HepG2 (cell line): ENCODE data around the gene CHTF18. TPM values are rescaled to one million over a fixed set of nuclear protein-coding genes. Genes with fewer than 3 reads are reported as not detected.

Experiments used
- ATAC-seq: fragments of 200-7000 bp; cut with Tn5 transposase; 3 replicates; pipeline ENCODE4 v1.9.1; 2020; ENCODE audit warnings: mild to moderate bottlenecking, moderate library complexity
- BruUV-seq: library from RNA; stranded (reverse); fragments of 400-500 nt; replicated peaks from 2 replicates; lab custom pipeline; 2021; lab: Mats Ljungman, UMichigan
- CTCF ChIA-PET: fragments of 300-600 bp; formaldehyde crosslinking; extraction: SDS; loops from one replicate; lab custom pipeline; 2021; ENCODE audit warnings: low total read pairs, inconsistent platforms, low intra/inter-chr PET ratio; lab: Yijun Ruan, JAX
- POLR2A ChIA-PET: fragments of 350-600 bp; sonication (Branson Sonifier 250); formaldehyde crosslinking; loops from one replicate; lab custom pipeline; 2020; ENCODE audit warnings: antibody characterized with exemption, inconsistent platforms; lab: Yijun Ruan, JAX
- DNase-seq: peaks from one replicate; pipeline ENCODE4 v3.0.0-alpha.2; 2015; ENCODE audit warnings: low spot score
- FAIRE-seq: peaks from 3 replicates; lab custom pipeline; 2011; peaks lifted over from hg19 to GRCh38; lab: Jason Lieb, UNC
- H2AFZ ChIP-seq: one replicate; pipeline ENCODE4 v1.6.1; 2011; ENCODE audit warnings: low read length, inconsistent platforms
- H3K27ac ChIP-seq: fragments of 300-600 bp; 3 replicates; pipeline ENCODE4 v1.8.0; 2011; ENCODE audit warnings: mixed run types, mild to moderate bottlenecking, mixed read lengths, low read length, inconsistent platforms; ENCODE audit not compliant: insufficient read depth; ENCODE audit errors: extremely low read length
- H3K27me3 ChIP-seq, 2 experiments: fragments of 200-600 bp in 1 of 2; 2 replicates in 1 of 2; 3 replicates in 1 of 2; pipeline versions ENCODE4 v1.6.0 to v1.8.0; 2011; ENCODE audit warnings: low read length in 2 of 2, mild to moderate bottlenecking in 2 of 2, moderate library complexity in 2 of 2, inconsistent platforms in 1 of 2; ENCODE audit not compliant: insufficient read depth in 2 of 2, control insufficient read depth in 1 of 2
- H3K36me3 ChIP-seq, 2 experiments: fragments of 200-600 bp in 1 of 2; replicated peaks in 1 of 2; 2 replicates in 1 of 2; 3 replicates in 1 of 2; pipeline versions ENCODE4 v1.5.1 to v1.8.0; 2011; ENCODE audit warnings: low read length in 2 of 2, inconsistent platforms in 1 of 2; ENCODE audit not compliant: insufficient read depth in 2 of 2, control insufficient read depth in 1 of 2
- H3K4me1 ChIP-seq: 2 replicates; pipeline ENCODE4 v1.5.1; 2012; ENCODE audit warnings: low read length, inconsistent platforms; ENCODE audit not compliant: insufficient read depth
- H3K4me2 ChIP-seq: 2 replicates; pipeline ENCODE4 v1.6.0; 2011; ENCODE audit warnings: low read depth, low read length, inconsistent platforms
- H3K4me3 ChIP-seq, 3 experiments: fragments of 200-600 bp in 1 of 3; sonication (generic), shearing (Covaris generic) in 1 of 3; replicated peaks in 1 of 3; 2 replicates each; pipeline ENCODE4 v1.5.1; 2011 to 2016; ENCODE audit warnings: low read length in 3 of 3, inconsistent platforms in 2 of 3, low read depth in 2 of 3, mild to moderate bottlenecking in 2 of 3, control low read depth in 1 of 3, mixed read lengths in 1 of 3; ENCODE audit not compliant: insufficient read depth in 1 of 3
- H3K79me2 ChIP-seq: one replicate; pipeline ENCODE4 v1.6.1; 2011; ENCODE audit warnings: low read length, inconsistent platforms; ENCODE audit not compliant: insufficient read depth
- H3K9ac ChIP-seq: 2 replicates; pipeline ENCODE4 v1.6.0; 2011; ENCODE audit warnings: mild to moderate bottlenecking, low read depth, low read length, inconsistent platforms; ENCODE audit not compliant: insufficient read depth
- H3K9me3 ChIP-seq: 2 replicates; pipeline ENCODE4 v1.5.1; 2012; ENCODE audit warnings: mild to moderate bottlenecking, low read length
- H4K20me1 ChIP-seq: 2 replicates; pipeline ENCODE4 v1.6.0; 2011; ENCODE audit warnings: inconsistent platforms, mild to moderate bottlenecking, low read length, moderate library complexity; ENCODE audit not compliant: insufficient read depth
- ATF3 ChIP-seq: sonication (generic); formaldehyde crosslinking; IDR thresholded peaks from 2 replicates; pipeline ENCODE4 v1.4.0; 2020; ENCODE audit warnings: missing genetic modification reagents
- KDM4B ChIP-seq: sonication (generic); formaldehyde crosslinking; IDR thresholded peaks from 2 replicates; pipeline ENCODE4 v1.4.0; 2020; ENCODE audit warnings: missing genetic modification reagents
- KDM5B ChIP-seq: sonication (generic); formaldehyde crosslinking; IDR thresholded peaks from 2 replicates; pipeline ENCODE4 v1.4.0; 2020; ENCODE audit warnings: missing genetic modification reagents, mild to moderate bottlenecking, borderline replicate concordance
- MLX ChIP-seq: IDR thresholded peaks from 2 replicates; pipeline ENCODE4 v1.6.1; 2016
- PHF5A ChIP-seq: IDR thresholded peaks from one replicate; pipeline ENCODE4 v1.6.1; 2018; ENCODE audit warnings: low read depth, missing genetic modification reagents; ENCODE audit not compliant: unreplicated experiment
- RAD51 ChIP-seq: fragments of 450-650 bp; IDR thresholded peaks from 2 replicates; pipeline ENCODE4 v1.6.1; 2016; ENCODE audit warnings: borderline replicate concordance
- TFAP4 ChIP-seq: sonication (generic); IDR thresholded peaks from 2 replicates; pipeline ENCODE4 v1.6.1; 2016; ENCODE audit warnings: low read depth, borderline replicate concordance
- USF2 ChIP-seq, 2 experiments: sonication (generic) in 1 of 2; formaldehyde crosslinking in 1 of 2; IDR thresholded peaks; 2 replicates each; pipeline versions ENCODE4 v1.5.1 to v1.6.1; 2011 to 2020; ENCODE audit warnings: borderline replicate concordance in 1 of 2, low read depth in 1 of 2, low read length in 1 of 2, mild to moderate bottlenecking in 1 of 2, missing genetic modification reagents in 1 of 2, moderate library complexity in 1 of 2
- ZNF24 ChIP-seq: fragments of 450-650 bp; IDR thresholded peaks from 2 replicates; pipeline ENCODE4 v1.6.1; 2017; ENCODE audit warnings: antibody characterized with exemption, mild to moderate bottlenecking
- ZNF703 ChIP-seq: sonication (generic); formaldehyde crosslinking; IDR thresholded peaks from 2 replicates; pipeline ENCODE4 v1.5.1; 2020; ENCODE audit warnings: missing genetic modification reagents, mild to moderate bottlenecking, moderate library complexity, borderline replicate concordance
- WGBS: methylation state at CpG from one replicate; pipeline ENCODE4 v1.1.6; 2017; ENCODE audit warnings: low lambda C conversion rate; 5-methylcytosine and 5-hydroxymethylcytosine counted together
- in situ Hi-C: cut with HindIII; loops from 2 replicates; pipeline ENCODE4 v1.10.0; 2017; ENCODE audit warnings: low pct_unique_long_range_greater_than_20kb; ENCODE audit not compliant: extremely low pct_ligation_motif_present
- intact Hi-C: fragments of 100-400 bp; cut with micrococcal nuclease; formaldehyde crosslinking; loops from one replicate; pipeline ENCODE4 v1.10.0; 2022; ENCODE audit not compliant: unreplicated experiment
- polyA plus RNA-seq, 8 experiments: library from polyadenylated mRNA; depleted of rRNA in 3 of 8; stranded (reverse) in 7 of 8; unstranded in 1 of 8; fragments of >200 nt; fragmentation: Illumina TruSeq in 4 of 8; extraction: Trizol in 4 of 8; gene quantifications; 2 replicates each; pipeline versions ENCODE4 v1.2.1 to v1.2.3, GENCODE V29; 2011 to 2016; ENCODE audit warnings: low read depth in 4 of 8, missing spikeins in 1 of 8, mixed read lengths in 1 of 8; ENCODE audit not compliant: insufficient read depth in 1 of 8
- total RNA-seq, 5 experiments: library from RNA; depleted of rRNA; stranded (reverse); fragments of >200 nt; fragmentation: Illumina TruSeq; extraction: Trizol; gene quantifications; 2 replicates each; pipeline ENCODE4 v1.2.3, GENCODE V29; 2016; ENCODE audit warnings: low read depth in 1 of 5

Gene CHTF18
- total and polyA plus RNA-seq, 2 of the 13 experiments (the other 11 are each of a cell fraction or from before 2014, with no cell fraction given), result 8.6 to 22.9 TPM

- intact Hi-C loops (no loop called here), in situ Hi-C loops (loop anchor here (25.0 kb wide), 1 partner anchor 389 kb away; no protein-coding TSS in a partner anchor)
- no peak overlapping the region for H3K4me2 ChIP-seq
- 0 out of 2 replicates have a peak, but pooled peaks cover 3% of the 10 kb centered on the region for H4K20me1 ChIP-seq
- no peak overlapping the region for H2AFZ ChIP-seq
- H3K4me1 ChIP-seq, result no peaks in the 10 kb centered on the region
- peaks cover 16 to 76% of the 10 kb centered on the region in 2 experiments for H3K27me3 ChIP-seq
- no peak overlapping the region for H3K4me3 ChIP-seq
- 40% methylated on average over 9 of the region's 9 CpGs for WGBS
- H3K36me3 ChIP-seq, result no peaks in the 10 kb centered on the region
- no TSS peak for BruUV-seq
- TF ChIP-seq KDM5B (CRISPR knock-in tag), result no peak
- no peak for TF ChIP-seq TFAP4
- peak; percentile 66; the same call in 1 of the 2 replicates for TF ChIP-seq RAD51
- TF ChIP-seq ZNF24, result no peak
- TF ChIP-seq PHF5A (CRISPR knock-in tag), result no peak
- TF ChIP-seq MLX (CRISPR knock-in tag), result no peak
- TF ChIP-seq ZNF703, result no peak
- 0 out of 2 replicates have a peak, but pooled peaks have one; percentile 12 for TF ChIP-seq USF2 (IDR thresholded peaks at IDR 0.05; ENCODE audit: low read depth, low read length)
- TF ChIP-seq USF2 (CRISPR knock-in tag; IDR thresholded peaks at IDR 0.05; ENCODE audit: borderline replicate concordance), result no peak
- TF ChIP-seq ATF3 (CRISPR knock-in tag), result no peak
- TF ChIP-seq KDM4B (CRISPR knock-in tag), result no peak
- 0 out of 2 replicates have a peak, but pooled peaks cover 5% of the 10 kb centered on the region for H3K9me3 ChIP-seq
- CTCF ChIA-PET, result no interaction called here
- H3K9ac ChIP-seq, result no peak overlapping the region
- DNase-seq, result no peak
- no peaks in the 10 kb centered on the region for H3K79me2 ChIP-seq
- ATAC-seq, result no peak
- no peak overlapping the region for H3K27ac ChIP-seq
- FAIRE-seq, result no peak
- POLR2A ChIA-PET, result no interaction called here
Observed at GRCh38 chr16:822909-823297, 34.5 kb downstream of the CHTF18 start.
